ENCODE results near the gene FZD1. TPM values are rescaled to one million over a fixed set of nuclear protein-coding genes. Genes with fewer than 3 reads are reported as not detected.

FZD1 gene
- total RNA-seq, 1 donor, result 40.5 TPM

- DNase-seq (ENCODE audit: insufficient read length, low spot score, missing footprints), result no peak
- peaks cover 10% of the 10 kb centered on the region for H3K4me1 ChIP-seq (ENCODE audit: insufficient read depth, low read length)
- H3K27me3 ChIP-seq (ENCODE audit: insufficient read depth, low read length), result no peaks in the 10 kb centered on the region
- H3K4me2 ChIP-seq (ENCODE audit: insufficient read depth, low read length), result no peak overlapping the region
- H3K79me2 ChIP-seq (ENCODE audit: insufficient read depth, low read length), result no peaks in the 10 kb centered on the region
- peak overlapping the region; percentile 15 for H2AFZ ChIP-seq (ENCODE audit: low read length)
- H3K9me3 ChIP-seq (ENCODE audit: low read depth, low read length), result no peaks in the 10 kb centered on the region
- H3K27ac ChIP-seq (ENCODE audit: low read depth, low read length), result no peak overlapping the region
- TF ChIP-seq CTCF (IDR thresholded peaks at IDR 0.05; ENCODE audit: extremely low read depth, low read depth, low read length), result no peak
- no peaks in the 10 kb centered on the region for H4K20me1 ChIP-seq (ENCODE audit: insufficient read depth, low read length)
- no peak overlapping the region for H3K4me3 ChIP-seq (ENCODE audit: insufficient read depth, low read length)
- no peaks in the 10 kb centered on the region for H3K36me3 ChIP-seq (ENCODE audit: insufficient read depth, low read length)
Measured at GRCh38 chr7:91285696-91286355, 21.6 kb downstream of the FZD1 start.

GRCh38 chr7:91286432-91286831 lies 22.2 kb downstream of the FZD1 start:
- H3K4me3 ChIP-seq (ENCODE audit: insufficient read depth, low read length), result no peak overlapping the region
- H4K20me1 ChIP-seq (ENCODE audit: insufficient read depth, low read length), result no peaks in the 10 kb centered on the region
- no peak for DNase-seq (ENCODE audit: insufficient read length, low spot score, missing footprints)
- no peaks in the 10 kb centered on the region for H3K27me3 ChIP-seq (ENCODE audit: insufficient read depth, low read length)
- no peak overlapping the region for H2AFZ ChIP-seq (ENCODE audit: low read length)
- no peaks in the 10 kb centered on the region for H3K36me3 ChIP-seq (ENCODE audit: insufficient read depth, low read length)
- no peak overlapping the region for H3K4me2 ChIP-seq (ENCODE audit: insufficient read depth, low read length)
- no peaks in the 10 kb centered on the region for H3K79me2 ChIP-seq (ENCODE audit: insufficient read depth, low read length)
- no peaks in the 10 kb centered on the region for H3K9me3 ChIP-seq (ENCODE audit: low read depth, low read length)
- peaks cover 10% of the 10 kb centered on the region for H3K4me1 ChIP-seq (ENCODE audit: insufficient read depth, low read length)
- no peak for TF ChIP-seq CTCF (IDR thresholded peaks at IDR 0.05; ENCODE audit: extremely low read depth, low read depth, low read length)
- H3K27ac ChIP-seq (ENCODE audit: low read depth, low read length), result no peak overlapping the region

GRCh38 chr7:91287371-91288084 lies 23.3 kb downstream of the FZD1 start:
- H3K4me3 ChIP-seq (ENCODE audit: insufficient read depth, low read length), result no peak overlapping the region
- DNase-seq (ENCODE audit: insufficient read length, low spot score, missing footprints), result peak; percentile 66
- no peaks in the 10 kb centered on the region for H3K27me3 ChIP-seq (ENCODE audit: insufficient read depth, low read length)
- no peaks in the 10 kb centered on the region for H3K36me3 ChIP-seq (ENCODE audit: insufficient read depth, low read length)
- peaks cover 10% of the 10 kb centered on the region for H3K4me1 ChIP-seq (ENCODE audit: insufficient read depth, low read length)
- peak; percentile 28 for TF ChIP-seq CTCF (IDR thresholded peaks at IDR 0.05; ENCODE audit: extremely low read depth, low read depth, low read length)
- no peaks in the 10 kb centered on the region for H3K79me2 ChIP-seq (ENCODE audit: insufficient read depth, low read length)
- H3K9me3 ChIP-seq (ENCODE audit: low read depth, low read length), result no peaks in the 10 kb centered on the region
- no peak overlapping the region for H3K4me2 ChIP-seq (ENCODE audit: insufficient read depth, low read length)
- no peak overlapping the region for H3K27ac ChIP-seq (ENCODE audit: low read depth, low read length)
- no peaks in the 10 kb centered on the region for H4K20me1 ChIP-seq (ENCODE audit: insufficient read depth, low read length)
- peak overlapping the region; percentile 18 for H2AFZ ChIP-seq (ENCODE audit: low read length)

GRCh38 chr7:91288208-91288824 lies 24.1 kb downstream of the FZD1 start:
- H3K9me3 ChIP-seq (ENCODE audit: low read depth, low read length), result no peaks in the 10 kb centered on the region

More at GRCh38 chr7:91288208-91288824, 24.1 kb downstream of the FZD1 start:
- no peak overlapping the region for H3K4me3 ChIP-seq (ENCODE audit: insufficient read depth, low read length)
- no peaks in the 10 kb centered on the region for H3K79me2 ChIP-seq (ENCODE audit: insufficient read depth, low read length)
- no peak for TF ChIP-seq CTCF (IDR thresholded peaks at IDR 0.05; ENCODE audit: extremely low read depth, low read depth, low read length)
- H3K36me3 ChIP-seq (ENCODE audit: insufficient read depth, low read length), result no peaks in the 10 kb centered on the region
- no peak overlapping the region for H2AFZ ChIP-seq (ENCODE audit: low read length)
- H4K20me1 ChIP-seq (ENCODE audit: insufficient read depth, low read length), result no peaks in the 10 kb centered on the region
- H3K4me1 ChIP-seq (ENCODE audit: insufficient read depth, low read length), result peaks cover 10% of the 10 kb centered on the region
- no peak overlapping the region for H3K27ac ChIP-seq (ENCODE audit: low read depth, low read length)
- no peak for DNase-seq (ENCODE audit: insufficient read length, low spot score, missing footprints)
- no peak overlapping the region for H3K4me2 ChIP-seq (ENCODE audit: insufficient read depth, low read length)
- H3K27me3 ChIP-seq (ENCODE audit: insufficient read depth, low read length), result peaks cover 3% of the 10 kb centered on the region
